GM18868 (cell line): Measurements from ENCODE around the gene TAPT1.

ENCODE experiments used
- ATAC-seq: cut with Tn5 transposase; IDR thresholded peaks from one replicate; pipeline ENCODE4 v1.9.1; 2021; ENCODE audit warnings: mild to moderate bottlenecking, moderate library complexity; ENCODE audit not compliant: unreplicated experiment

Gene TAPT1

DNA sequence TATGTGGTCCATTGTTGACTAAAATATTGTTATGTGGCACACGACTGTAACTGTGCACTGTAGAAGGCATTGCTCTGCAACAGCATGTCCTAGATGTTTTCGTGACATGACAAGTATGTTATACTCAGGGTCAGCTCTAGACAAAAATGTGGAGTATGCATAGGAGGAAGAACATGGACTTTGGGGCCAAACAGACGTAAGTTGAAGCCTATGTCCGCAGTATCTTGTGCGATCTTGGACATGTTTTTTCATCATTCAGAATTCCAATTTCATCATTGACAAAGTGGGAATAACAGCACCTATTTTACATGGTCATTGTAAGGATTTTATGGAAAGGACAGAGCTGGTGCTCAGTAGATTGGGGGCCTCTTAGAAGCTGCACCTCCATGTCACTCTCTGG is 114.7 kb downstream of the TAPT1 start:
- no peak for ATAC-seq

DNA sequence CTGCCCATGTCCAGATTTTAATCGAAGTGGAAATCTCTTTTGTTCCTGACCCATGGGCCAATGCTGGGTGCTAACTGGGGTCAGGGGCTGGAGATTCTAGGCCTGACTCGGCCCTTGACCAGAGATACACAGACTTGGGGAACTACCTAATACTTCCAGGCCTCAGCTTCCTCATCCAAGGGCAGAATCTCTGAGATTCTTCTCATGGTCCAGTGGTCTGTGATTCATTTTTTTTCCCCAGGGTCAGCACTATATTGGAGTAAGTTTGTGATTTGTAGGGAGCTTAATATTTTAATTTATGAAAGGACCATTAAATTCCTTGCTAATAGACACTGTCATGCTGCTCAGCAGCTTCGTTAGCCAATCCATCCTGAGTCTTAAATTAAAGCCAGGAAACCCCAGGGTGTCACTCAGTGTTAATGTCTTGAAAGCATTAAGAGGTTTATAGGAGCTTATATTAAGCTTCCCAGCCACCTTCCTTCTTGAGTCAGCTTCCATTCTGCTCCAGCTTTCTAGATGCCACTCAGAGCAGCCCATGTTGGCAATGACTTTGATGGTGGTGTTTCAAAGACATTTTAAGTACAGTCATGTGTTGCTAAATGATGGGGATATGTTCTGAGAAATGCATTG is 115.5 kb downstream of the TAPT1 start:
- no peak for ATAC-seq
